Measurements from ENCODE around the gene AAMDC.
"Not testable (repeated sequence)": the region's sequence is repeated elsewhere in the genome, so short reads cannot be mapped to it uniquely, and the experiment has no call there.

Gene AAMDC

GRCh38 chr11:77851503-77851902 lies 30.6 kb downstream of the AAMDC start:
- TF ChIP-seq CTCF (IDR thresholded peaks at IDR 0.05; ENCODE audit: low read depth, low read length) = no peak
- H3K4me3 ChIP-seq (ENCODE audit: low read depth, low read length) = no peak overlapping the region

DNA sequence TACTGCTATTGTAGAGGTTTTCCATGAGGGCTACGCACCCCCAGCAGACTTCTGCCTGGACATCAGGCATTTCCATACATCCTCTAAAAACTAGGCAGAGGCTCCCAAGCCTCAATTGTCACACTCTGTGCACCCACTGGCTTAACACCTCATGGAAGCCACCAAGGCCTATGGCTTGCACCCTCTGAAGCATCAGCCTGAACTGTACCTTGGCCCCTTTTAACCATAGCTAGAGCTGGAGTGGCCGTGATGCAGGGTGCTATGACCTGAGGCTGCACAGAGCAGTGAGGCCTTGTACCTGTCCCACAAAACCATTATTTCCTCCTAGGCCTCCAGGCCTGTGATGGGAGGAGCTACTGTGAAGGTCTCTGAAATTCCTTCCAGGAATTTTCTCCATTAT lies 33.9 kb downstream of the AAMDC start:
- H3K4me3 ChIP-seq (ENCODE audit: low read depth, low read length) = no peak overlapping the region
- TF ChIP-seq CTCF (IDR thresholded peaks at IDR 0.05; ENCODE audit: low read depth, low read length) = no peak

- not testable (repeated sequence) for H3K4me3 ChIP-seq (ENCODE audit: low read depth, low read length)
Measured at GRCh38 chr11:77857906-77858457, 37.0 kb downstream of the AAMDC start.

- not testable (repeated sequence) for H3K4me3 ChIP-seq (ENCODE audit: low read depth, low read length)
Measured at GRCh38 chr11:77861444-77861843, 40.5 kb downstream of the AAMDC start.

DNA sequence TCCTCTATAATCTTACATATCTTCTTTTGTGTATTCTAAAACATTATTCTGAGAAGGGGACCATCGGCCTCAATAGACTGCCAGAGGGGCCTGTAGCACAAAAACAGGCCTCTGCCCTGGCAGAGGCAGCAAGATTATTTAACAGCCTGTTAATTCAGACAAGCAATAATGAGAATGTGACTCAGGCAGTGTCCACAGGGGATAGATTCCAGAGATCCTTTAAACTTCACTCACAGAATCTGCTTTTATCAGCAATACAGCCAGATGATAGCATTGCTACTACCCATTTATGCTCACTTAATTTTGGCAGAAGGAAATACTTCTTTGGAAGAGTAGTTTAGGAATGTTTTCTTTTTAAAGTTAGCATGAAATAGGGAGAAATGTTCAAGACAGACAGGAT lies 44.9 kb downstream of the AAMDC start:
- TF ChIP-seq CTCF (IDR thresholded peaks at IDR 0.05; ENCODE audit: low read depth, low read length) = no peak
- H3K4me3 ChIP-seq (ENCODE audit: low read depth, low read length) = no peak overlapping the region

- no peak for TF ChIP-seq CTCF (IDR thresholded peaks at IDR 0.05; ENCODE audit: low read depth, low read length)
- no peak overlapping the region for H3K4me3 ChIP-seq (ENCODE audit: low read depth, low read length)
Measured at GRCh38 chr11:77866336-77866735, 45.4 kb downstream of the AAMDC start.

- no peak for TF ChIP-seq CTCF (IDR thresholded peaks at IDR 0.05; ENCODE audit: low read depth, low read length)
Measured at GRCh38 chr11:77868744-77869143, 47.8 kb downstream of the AAMDC start.

GRCh38 chr11:77871855-77872254 lies 50.9 kb downstream of the AAMDC start:
- no peak for TF ChIP-seq CTCF (IDR thresholded peaks at IDR 0.05; ENCODE audit: low read depth, low read length)
- no peak overlapping the region for H3K4me3 ChIP-seq (ENCODE audit: low read depth, low read length)

More at GRCh38 chr11:77868744-77869143, 47.8 kb downstream of the AAMDC start:
- no peak overlapping the region for H3K4me3 ChIP-seq (ENCODE audit: low read depth, low read length)
